ENCODE results near the gene FGFR4.

- TF ChIP-seq CTCF (IDR thresholded peaks at IDR 0.05), result no peak
- no peak for TF ChIP-seq EZH2 (IDR thresholded peaks at IDR 0.05; ENCODE audit: borderline replicate concordance, insufficient read depth, low read depth, low read length, poor library complexity, severe bottlenecking)
Observed at GRCh38 chr5:177089825-177090641, 3.3 kb downstream of the FGFR4 start.

Measured in B cell (primary cell).